HG03442 (cell line): ENCODE measurements around the gene NFXL1.
"Not testable (repeated sequence)": the region's sequence is repeated elsewhere in the genome, so short reads cannot be mapped to it uniquely, and the experiment has no call there.

Experiments used
- ATAC-seq: cut with Tn5 transposase; IDR thresholded peaks from one replicate; pipeline ENCODE4 v1.9.1; 2021; ENCODE audit warnings: mild to moderate bottlenecking, moderate library complexity; ENCODE audit not compliant: unreplicated experiment

The NFXL1 gene

DNA sequence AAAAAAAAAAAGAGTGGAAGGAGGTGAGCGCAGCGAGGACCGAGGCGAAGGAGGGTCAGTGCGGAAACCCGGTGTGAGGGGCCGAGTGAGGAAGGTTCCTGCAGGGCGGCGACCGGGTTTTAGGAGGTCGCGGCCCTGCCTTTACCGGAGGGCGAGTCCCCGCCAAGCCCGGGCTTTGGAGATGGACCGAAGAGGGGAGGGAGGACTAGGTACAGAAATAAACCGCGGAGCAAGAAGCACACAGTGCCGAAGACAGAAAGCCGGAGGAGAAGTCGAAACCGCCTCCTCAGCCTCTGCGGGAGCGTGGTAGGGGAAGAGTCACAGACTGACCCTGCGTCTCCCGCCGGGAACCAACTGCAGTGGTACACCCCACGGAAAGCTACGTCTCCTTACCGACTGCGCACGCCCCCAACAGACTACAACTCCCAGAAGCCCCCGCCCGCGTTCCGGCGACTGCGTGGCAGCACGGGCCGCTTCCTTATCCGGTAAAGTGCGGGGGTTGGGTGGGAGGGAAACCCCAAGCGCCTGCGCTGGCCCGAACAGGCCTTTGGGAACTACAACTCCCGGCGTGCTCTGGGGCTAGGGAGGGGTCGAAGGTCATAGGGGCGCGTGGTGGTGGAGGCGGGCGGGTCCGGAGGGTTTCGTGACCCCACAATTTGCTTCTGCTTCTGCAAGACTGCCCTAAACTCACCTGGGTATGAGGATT, at the start of gene NFXL1:
Gene NFXL1, minus strand, starts transcription at position 364 of the 706 bp plus-strand sequence. CDS start 380 bp downstream, outside the sequence.
- ATAC-seq, result peak; percentile 96

DNA sequence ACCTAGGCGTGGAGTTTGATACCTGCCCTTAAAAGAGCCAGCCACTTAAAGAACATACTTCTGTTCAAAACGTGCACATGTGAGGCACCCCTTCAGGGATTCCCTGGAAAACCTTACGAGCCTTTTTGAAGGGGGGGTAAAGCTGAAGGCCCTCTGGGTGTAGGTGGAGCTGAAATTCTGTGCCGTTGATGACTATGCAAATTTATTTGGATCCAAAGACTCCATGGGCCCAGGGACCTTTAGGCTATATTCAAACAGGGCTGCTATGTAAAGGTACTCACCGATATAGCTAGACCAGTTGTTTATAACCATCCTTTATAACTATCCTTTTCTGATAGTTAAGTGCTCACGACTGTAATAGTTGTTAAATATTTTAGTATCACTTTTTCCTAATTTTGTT, 40.3 kb upstream of the NFXL1 start:
- no peak for ATAC-seq

DNA sequence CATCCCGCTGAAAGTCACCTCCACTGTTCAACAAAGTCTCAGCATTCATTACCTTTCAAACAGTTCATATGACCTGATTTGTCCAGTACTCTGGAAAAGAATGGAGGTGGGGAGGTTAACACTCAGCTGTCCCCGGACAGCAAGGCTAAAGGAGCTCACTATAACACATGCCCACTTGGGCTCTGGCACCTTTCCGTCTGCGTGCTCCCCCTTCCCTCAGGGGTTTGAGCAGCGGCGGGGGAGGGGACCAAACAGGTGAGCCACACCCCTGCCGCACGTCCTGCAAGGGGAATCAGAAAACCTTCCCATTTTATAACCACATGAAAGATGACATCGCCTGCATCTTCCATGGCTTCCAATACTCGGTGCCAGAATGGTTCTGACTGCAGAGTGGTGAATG, 39.9 kb upstream of the NFXL1 start:
- no peak for ATAC-seq

DNA sequence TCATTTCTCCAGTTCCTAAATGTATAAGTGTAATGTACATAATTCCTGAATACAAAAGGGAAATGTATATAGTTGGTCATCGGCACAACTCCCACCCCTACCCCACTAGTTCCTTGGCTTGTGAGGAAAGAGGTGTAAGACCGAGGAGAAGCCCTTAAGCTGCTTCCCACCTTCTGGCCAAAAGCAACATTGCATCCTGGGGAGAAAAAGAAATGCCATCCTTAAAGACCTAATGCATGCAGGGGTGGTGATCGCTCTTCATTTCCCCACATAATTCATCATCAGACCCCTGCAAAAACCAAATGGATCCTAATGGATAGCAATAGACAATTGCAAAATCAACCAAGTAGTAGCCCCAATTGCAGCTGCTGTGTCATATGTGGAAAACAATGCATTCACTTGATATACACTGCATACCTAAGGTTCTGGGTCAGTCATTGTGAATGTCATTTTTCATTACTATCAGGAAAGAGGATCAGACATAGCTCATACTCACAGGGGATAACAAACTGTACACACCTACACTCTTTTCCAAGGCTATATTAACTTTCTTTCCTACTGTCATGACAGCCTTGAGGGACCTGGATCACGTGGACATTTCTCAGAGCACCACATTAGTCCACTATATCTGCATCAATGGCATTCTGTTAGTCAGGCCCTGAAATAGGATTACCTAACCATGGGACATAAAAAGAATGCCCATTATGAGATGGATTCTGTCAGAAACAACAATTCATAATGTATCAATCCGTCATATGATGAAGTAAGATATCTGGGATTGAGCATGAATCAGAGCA, 31.7 kb upstream of the NFXL1 start:
- no peak for ATAC-seq

DNA sequence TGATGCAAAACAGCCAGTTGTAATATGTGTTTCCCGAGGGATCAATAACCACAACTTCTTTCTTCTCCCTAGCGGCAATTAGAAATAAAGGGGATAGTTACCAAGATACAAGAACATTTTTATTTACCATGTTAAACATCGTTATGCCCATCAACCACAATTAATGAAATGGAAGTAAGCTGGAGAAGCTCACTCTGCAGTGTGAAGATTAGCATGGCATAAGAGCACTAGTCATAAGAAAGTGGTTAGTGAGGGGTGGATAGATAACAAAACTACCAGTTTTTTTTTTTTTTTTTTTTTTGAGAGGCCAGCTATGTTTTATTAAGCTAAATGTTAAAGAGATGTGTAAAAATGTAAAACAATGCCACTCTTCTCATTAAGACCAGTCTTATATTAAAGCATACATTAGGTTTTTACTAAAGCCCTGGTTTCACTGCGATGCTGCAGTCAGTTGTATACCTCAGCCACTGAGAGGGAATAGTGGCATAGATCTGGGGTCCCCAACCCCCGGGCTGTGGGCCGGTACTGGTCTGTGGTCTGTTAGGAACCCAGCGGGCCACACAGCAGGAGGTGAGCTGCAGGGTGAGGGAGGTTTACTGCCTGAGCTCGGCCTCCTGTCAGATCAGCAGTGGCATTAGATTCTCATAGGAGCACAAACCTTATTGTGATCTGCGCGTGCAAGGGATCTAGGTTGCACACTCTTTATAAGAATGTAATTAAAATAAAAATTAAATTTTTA, 27.9 kb upstream of the NFXL1 start:
- ATAC-seq, result no peak

DNA sequence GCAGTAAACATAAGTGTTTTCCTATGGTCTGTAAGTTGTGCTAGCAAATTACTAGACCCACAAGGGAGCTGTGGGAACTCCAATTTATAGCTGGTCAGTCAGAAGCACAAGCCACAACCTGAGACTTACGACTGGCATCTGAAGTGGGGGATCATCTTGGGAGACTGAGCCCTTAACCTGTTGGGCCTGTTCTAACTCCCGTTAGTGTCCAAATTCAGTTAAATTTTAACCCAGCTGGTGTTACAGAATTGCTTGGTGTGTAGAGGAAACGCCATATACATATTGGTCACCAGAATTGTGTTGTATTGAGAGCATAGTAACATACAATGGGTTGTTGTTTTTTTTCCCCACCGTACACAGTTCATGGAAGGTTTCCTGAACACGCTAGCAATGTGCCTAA, 25.1 kb upstream of the NFXL1 start:
- no peak for ATAC-seq

DNA sequence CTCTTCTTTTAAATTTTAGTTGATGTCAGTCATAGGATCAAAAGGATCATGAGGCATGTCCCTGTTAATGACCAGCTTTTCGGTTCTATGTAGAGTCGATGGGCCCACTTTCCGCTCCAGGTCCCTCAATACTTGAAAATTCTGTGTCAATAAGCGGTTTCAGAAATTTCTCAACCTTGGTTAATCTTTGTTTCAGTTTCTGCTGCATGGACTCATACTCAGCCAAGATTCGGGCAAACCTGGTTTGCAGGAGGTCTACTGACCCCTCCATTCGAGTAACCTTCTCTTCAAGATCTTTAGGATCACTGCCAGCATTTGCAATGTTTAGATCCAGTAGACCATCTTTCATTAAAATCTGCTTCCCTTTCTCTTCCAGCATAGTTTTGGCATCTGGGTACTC, 22.0 kb upstream of the NFXL1 start:
- ATAC-seq, result no peak

DNA sequence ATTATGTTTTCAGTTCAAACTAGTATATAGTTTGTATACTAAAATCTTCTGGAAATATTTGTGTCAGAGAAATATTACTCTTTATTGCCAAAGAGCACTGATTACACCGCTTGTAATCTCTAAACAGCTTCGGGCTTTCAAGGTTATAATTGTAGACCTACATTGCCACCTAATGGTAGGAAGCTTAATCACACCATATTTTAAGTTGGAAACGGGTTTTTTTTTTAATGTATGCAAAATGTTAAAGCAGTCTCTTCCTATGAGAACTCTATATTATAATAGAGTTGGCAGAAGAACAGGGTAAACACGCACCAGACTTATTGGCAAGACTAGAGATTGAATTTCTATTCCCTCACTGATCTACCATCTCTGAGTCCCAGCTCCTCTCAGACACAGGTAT, 19.5 kb upstream of the NFXL1 start:
- ATAC-seq, result peak; percentile 61

DNA sequence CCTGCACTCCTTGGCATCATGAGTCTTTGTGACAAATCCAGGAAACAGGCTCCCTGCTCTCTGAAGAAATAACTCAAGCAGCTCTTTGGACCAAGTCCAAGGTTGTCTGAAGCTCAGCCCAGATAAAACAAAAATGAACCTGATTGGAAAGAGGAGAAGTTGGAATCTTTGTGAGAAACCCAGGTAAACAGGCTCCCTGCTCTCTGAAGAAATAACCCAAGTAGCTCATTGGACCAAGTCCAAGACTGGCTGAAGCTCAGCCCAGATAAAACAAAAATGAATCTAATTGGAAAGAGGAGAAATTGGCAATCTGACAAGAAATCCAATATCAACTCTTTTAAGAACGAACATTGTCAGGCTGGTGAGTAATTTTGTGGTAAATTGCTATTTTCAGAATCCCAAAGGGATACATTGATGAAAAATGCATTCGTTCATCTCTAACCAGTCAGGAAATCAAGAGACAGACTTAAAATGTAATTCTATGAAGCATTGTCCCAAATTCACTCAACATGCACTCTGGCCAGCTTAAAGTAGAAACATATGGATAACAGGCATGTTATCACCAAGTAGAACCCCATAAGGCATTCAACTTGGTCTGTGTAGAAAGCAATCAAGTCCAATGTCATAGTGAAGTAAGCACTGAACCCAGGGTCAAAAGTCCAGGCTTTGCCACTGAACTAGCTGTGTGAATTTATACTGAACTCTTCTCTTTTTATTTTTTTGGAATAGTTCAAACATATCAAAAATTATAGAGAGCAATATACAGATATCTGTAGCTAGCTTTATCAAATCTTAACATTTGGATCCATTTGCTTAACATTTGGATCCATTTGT, 16.8 kb upstream of the NFXL1 start:
- ATAC-seq, result no peak

DNA sequence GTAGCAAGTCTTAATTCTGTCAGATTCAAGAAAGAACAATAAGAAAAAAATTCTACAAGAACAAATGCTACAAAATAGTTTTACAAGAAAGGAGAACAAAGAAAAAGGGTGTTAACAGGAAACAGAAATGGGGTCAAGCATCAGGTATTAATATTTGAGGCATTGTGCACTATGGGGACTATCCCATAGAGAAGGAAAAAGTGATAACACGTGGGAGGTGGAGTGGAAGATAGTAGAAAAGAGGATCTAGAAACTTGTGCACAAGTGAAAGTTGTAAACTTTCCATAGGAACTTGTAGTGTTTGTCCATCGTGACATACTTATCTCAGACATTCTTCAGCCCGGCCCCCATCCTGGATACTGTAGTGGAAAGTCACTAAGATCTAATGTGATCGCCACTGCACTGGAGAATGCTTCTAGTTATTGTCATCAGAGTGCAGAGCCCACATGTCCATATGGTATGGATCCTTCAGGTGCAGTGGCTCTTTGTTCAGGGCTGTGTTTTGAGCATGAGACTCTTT, 15.4 kb upstream of the NFXL1 start:
- no peak for ATAC-seq

DNA sequence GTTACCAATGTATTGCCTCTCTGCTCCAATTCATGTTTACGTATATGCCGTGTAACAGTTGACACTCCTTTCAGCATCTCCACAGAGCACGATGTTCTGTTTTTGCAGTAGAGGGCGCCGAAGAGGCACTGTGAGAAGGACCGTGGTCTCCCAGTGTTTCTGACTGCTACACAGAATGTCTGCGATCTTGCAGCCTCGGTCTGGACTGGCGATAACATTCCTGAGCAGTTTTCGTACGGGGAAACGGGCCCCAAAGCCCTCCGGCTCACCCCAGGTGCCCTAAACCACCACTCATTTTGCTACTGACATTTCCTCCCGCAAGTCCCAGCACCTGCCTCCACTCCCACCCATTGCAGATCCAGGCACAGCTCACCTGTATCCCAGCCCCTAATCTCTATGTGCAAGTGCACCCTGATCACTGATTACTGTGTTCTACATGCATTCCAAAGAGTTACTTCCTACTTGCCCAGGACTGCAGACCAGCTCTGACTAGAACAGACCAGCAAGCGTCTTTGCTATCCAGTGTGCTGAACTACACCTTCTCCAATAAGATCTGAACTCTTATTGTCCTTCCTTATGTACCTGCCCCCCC, 12.4 kb upstream of the NFXL1 start:
- peak; percentile 92 for ATAC-seq

DNA sequence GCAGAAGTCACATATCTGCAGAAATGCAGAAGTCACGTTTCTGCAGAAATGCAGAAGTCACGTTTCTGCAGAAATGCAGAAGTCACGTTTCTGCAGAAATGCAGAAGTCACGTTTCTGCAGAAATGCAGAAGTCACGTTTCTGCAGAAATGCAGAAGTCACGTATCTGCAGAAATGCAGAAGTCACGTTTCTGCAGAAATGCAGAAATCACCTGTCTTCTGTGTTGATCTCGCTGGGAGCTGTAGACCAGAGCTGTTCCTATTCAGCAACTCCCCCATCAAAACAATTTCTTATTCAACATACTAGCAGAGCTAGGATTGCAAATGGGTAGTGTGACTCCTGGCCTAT, 8.9 kb upstream of the NFXL1 start:
- not testable (repeated sequence) for ATAC-seq

DNA sequence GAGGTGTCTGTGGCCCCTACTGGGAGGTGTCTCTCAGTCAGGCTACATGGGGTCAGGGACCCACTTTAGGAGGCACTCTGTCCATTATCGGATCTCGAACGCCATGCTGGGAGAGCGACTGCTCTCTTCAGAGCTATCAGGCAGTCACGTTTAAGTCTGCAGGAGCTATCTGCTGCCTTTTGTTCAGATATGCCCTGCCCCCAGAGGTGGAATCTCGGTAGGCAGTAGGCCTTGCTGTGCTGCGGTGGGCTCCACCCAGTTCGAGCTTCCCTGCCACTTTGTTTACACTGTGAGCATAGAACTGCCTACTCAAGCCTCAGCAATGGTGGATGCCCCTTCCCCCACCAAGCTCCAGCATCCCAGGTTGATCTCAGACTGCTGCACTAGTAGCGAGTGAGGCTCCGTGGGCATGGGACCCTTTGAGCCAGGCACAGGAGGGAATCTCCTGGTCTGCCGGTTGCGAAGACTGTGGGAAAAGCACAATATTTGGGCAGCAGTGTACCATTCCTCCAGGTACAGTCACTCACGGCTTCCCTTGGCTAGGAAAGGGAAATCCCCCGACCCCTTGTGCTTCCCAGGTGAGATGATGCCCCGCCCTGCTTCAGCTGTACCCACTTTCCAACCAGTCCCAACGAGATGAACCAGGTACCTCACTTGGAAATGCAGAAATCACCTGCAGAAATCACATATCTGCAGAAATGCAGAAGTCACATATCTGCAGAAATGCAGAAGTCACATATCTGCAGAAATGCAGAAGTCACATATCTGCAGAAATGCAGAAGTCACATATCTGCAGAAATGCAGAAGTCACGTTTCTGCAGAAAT, 8.3 kb upstream of the NFXL1 start:
- not testable (repeated sequence) for ATAC-seq

DNA sequence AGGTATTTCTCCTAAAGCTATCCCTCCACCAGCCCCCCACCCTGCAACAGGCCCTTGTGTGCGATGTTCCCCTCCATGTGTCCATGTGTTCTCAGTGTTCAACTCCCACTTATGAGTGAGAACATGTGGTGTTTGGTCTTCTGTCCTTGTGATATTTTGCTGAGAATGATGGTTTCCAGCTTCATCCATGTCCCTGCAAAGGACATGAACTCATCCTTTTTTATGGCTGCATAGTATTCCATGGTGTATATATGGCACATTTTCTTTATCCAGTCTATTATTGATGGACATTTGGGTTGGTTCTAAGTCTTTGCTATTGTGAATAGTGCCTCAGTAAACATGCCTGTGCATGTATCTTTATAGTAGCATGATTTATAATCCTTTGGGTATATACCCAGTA, 2.8 kb upstream of the NFXL1 start:
- ATAC-seq, result not testable (repeated sequence)

DNA sequence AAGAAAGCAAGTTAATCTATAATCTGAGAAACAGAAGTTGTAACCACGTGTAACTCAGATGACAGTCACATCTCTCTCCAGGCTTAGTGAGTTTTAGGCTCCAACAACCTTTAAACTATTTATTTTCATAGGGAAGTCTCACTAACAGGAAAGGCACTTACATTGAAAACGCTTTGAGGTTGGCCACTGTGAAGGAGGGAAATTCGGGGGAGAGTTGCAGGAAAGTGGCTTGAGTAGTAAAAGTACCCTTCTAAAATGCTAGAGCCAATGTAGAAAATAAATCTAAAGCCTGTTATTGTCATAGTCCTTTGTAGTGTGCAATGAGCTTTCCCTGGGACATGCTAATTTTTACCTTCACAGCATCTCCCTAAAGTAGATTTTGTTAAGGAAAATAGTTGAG, 995 bp upstream of the NFXL1 start:
- no peak for ATAC-seq

DNA sequence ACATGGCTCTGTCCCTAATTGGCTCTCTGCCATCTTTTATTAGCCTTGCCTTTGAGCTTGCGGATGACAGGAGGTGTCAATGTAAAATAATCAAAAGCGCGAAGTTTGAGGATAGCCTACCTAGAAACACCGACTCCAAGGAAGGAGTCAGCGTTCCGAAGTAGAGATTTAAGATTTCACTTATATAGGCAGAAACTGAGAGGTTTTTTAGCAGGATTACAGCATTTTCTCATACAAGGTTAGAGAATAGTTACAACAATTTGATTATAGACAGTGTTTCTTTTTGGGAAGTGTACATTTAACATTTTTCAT, 499 bp upstream of the NFXL1 start:
- no peak for ATAC-seq

DNA sequence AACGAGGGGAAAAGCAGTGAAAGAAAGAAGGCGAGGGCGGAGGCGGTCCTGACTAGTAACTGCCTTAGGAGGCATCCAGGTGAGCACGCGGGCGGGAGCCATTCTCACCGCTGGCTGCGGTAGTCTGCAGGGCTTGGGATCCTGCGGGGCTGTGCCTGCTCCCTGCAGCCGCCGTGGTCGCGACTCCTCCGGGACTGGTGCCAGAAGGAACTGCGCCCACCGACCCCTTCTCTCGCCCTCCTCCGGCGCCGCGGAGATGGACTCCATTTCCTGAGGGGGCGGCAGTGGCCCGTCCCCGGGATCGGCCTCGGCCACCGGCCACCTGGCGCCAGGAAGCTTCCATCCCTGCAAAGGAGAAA, 543 bp downstream of the NFXL1 start:
- peak; percentile 18 for ATAC-seq

DNA sequence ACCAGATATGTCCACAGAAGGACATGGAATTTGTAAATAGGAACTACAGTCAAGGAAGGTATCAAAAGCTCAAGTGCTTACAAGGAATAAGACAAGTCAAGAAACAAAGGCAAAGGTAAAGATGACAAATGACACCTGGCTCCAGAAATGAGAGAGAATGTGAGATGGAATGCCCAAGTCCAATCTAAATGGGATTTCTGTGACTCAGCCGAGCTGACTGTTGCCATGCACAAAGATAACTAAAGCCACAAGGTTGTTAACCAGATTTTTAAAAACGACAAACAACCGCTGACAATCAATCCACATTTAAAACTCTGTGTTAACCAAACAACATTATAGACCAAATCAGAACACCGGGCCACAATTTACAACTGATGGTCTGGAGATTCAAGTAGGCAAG, 1.1 kb downstream of the NFXL1 start:
- ATAC-seq, result no peak

DNA sequence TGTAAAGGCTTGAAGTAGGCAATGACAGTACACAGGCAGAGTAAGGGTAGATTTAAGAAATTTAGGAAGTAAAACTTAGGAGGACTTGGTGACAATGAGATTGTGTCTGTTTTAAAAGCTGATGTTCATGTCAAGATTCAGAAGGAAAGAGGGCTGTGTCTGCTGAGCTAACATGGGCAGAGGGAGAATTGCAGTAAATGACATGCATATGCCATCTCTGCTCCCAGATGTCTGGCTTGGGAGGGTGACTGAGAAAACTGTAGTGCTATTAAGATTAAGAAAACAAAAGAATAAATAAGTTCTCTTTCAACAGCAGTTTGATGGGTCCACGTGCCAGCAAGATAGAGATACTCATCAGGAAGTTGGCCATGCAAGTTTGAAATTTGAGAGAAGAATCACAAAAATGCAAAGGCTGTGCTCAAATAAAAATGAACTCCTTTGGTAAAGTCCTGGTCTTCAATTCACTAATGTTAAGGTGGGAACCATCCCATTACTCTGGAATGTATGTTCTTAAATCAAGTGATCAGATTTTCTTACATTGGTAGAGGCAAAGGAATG, 7.2 kb downstream of the NFXL1 start:
- no peak for ATAC-seq
